Fibroblast of mammary gland (primary cell): ENCODE measurements around the gene IAH1.
A peak's percentile ranks its signal among the peaks of the same experiment; 100 is the strongest.
"Not testable (repeated sequence)": the region's sequence is repeated elsewhere in the genome, so short reads cannot be mapped to it uniquely, and the experiment has no call there.

Source experiments
- DNase-seq: peaks from one replicate; pipeline ENCODE4 v3.0.0-alpha.2; 2010; ENCODE audit warnings: low read depth
- H3K4me3 ChIP-seq: 2 replicates; pipeline ENCODE4 v1.5.1; 2011; ENCODE audit warnings: low read depth, mild to moderate bottlenecking, low read length, moderate library complexity; ENCODE audit not compliant: control insufficient read depth
- CTCF ChIP-seq: conservative IDR thresholded peaks from 2 replicates; pipeline ENCODE4 v1.5.1; 2011; ENCODE audit warnings: low read depth, low read length, inconsistent platforms; ENCODE audit not compliant: control insufficient read depth, insufficient read depth

IAH1 gene

GRCh38 chr2:9498210-9498609 lies 23.9 kb downstream of the IAH1 start:
- no peak overlapping the region for H3K4me3 ChIP-seq
- DNase-seq = no peak
- no peak for TF ChIP-seq CTCF

- no peak overlapping the region for H3K4me3 ChIP-seq
- no peak for TF ChIP-seq CTCF
- DNase-seq = no peak
These were observed 34.6 kb downstream of the IAH1 start for GRCh38 chr2:9508931-9509330.

- H3K4me3 ChIP-seq, DNase-seq: not testable (repeated sequence)
These were observed 39.6 kb downstream of the IAH1 start for GRCh38 chr2:9513946-9514345.

GRCh38 chr2:9517118-9517782 lies 42.9 kb downstream of the IAH1 start:
- no peak overlapping the region for H3K4me3 ChIP-seq
- DNase-seq = no peak
- TF ChIP-seq CTCF = no peak

- no peak for DNase-seq
- TF ChIP-seq CTCF = no peak
- H3K4me3 ChIP-seq = no peak overlapping the region
These were observed 43.8 kb downstream of the IAH1 start for GRCh38 chr2:9518163-9518562.

GRCh38 chr2:9518780-9519179 lies 44.4 kb downstream of the IAH1 start:
- no peak for DNase-seq
- no peak overlapping the region for H3K4me3 ChIP-seq
- no peak for TF ChIP-seq CTCF

- TF ChIP-seq CTCF = no peak
- DNase-seq = peak; percentile 56
- H3K4me3 ChIP-seq = no peak overlapping the region
These were observed 44.9 kb downstream of the IAH1 start for GRCh38 chr2:9519250-9519649.
